Neural progenitor cell (in vitro differentiated cells): ENCODE measurements around the gene IQGAP2.

Source experiments
- EZH2 ChIP-seq: fragments of 200-600 bp; sonication (generic); IDR thresholded peaks from 2 replicates; pipeline ENCODE4 v1.6.1; 2017; ENCODE audit warnings: antibody characterized with exemption, mild to moderate bottlenecking, moderate library complexity
- TF ChIP-seq, protein P1 (sequence below): fragments of 200-600 bp; sonication (generic); IDR thresholded peaks from 2 replicates; pipeline ENCODE4 v1.5.1; 2017; ENCODE audit warnings: antibody characterized with exemption, mild to moderate bottlenecking

DNA sequence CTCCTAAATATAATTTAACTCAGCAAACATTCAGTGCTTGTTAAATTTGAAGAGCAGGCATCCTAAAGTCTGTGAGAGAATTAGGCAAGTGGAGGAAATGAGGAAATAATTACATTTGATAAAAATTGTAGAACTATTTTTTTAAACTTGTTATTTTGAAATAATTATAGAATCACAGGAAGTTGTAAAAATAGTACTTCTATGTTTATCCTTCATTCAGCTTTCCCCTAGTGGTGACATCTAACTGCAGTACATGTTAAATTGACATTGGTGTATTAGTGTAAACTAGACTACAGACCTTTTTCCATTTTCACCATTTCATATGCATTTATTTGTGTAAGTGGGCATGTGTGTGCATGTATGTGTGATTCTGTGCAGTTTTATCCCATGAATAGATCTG lies 168.5 kb downstream of the IQGAP2 start:
- TF ChIP-seq, protein P1, sequence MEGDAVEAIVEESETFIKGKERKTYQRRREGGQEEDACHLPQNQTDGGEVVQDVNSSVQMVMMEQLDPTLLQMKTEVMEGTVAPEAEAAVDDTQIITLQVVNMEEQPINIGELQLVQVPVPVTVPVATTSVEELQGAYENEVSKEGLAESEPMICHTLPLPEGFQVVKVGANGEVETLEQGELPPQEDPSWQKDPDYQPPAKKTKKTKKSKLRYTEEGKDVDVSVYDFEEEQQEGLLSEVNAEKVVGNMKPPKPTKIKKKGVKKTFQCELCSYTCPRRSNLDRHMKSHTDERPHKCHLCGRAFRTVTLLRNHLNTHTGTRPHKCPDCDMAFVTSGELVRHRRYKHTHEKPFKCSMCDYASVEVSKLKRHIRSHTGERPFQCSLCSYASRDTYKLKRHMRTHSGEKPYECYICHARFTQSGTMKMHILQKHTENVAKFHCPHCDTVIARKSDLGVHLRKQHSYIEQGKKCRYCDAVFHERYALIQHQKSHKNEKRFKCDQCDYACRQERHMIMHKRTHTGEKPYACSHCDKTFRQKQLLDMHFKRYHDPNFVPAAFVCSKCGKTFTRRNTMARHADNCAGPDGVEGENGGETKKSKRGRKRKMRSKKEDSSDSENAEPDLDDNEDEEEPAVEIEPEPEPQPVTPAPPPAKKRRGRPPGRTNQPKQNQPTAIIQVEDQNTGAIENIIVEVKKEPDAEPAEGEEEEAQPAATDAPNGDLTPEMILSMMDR = no peak
- no peak for TF ChIP-seq EZH2
